ENCODE measurements around the gene BEND6.

GRCh38 chr6:57017841-57018240 lies 62.9 kb downstream of the BEND6 start:
- no peak for TF ChIP-seq POLR2AphosphoS5 (IDR thresholded peaks at IDR 0.05; ENCODE audit: insufficient read depth in 1 of 2, low read depth in 1 of 2)
- no peak for TF ChIP-seq CTCF (IDR thresholded peaks at IDR 0.05)

Measured in vagina (tissue), 2 donors.